IMR-90 (cell line): ENCODE data around the gene LMAN2. TPM values are rescaled to one million over a fixed set of nuclear protein-coding genes. Genes with fewer than 3 reads are reported as not detected.

Experiments used
- ATAC-seq: fragments of 200-7000 bp; cut with Tn5 transposase; 2 replicates; pipeline ENCODE4 v1.9.1; 2020; ENCODE audit warnings: low read depth, mild to moderate bottlenecking, moderate library complexity
- BruUV-seq: library from RNA; stranded (reverse); fragments of 400-500 nt; replicated peaks from 2 replicates; lab custom pipeline; 2021; lab: Mats Ljungman, UMichigan
- CTCF ChIA-PET: fragments of 300-600 bp; formaldehyde crosslinking; extraction: SDS; loops from one replicate; lab custom pipeline; 2021; ENCODE audit warnings: antibody characterized with exemption; lab: Yijun Ruan, JAX
- POLR2A ChIA-PET: fragments of 300-600 bp; sonication (Branson Sonifier 250); formaldehyde crosslinking; loops from one replicate; lab custom pipeline; 2022; ENCODE audit warnings: antibody characterized with exemption; ENCODE audit not compliant: unreplicated experiment; lab: Charles Lee
- DNase-seq: peaks from one replicate; pipeline ENCODE4 v3.0.0; 2013
- H2AFZ ChIP-seq: replicated peaks from 2 replicates; pipeline ENCODE3; 2013; ENCODE audit warnings: low read length, mild to moderate bottlenecking; ENCODE audit not compliant: poor library complexity
- H2AK5ac ChIP-seq: 2 replicates; pipeline ENCODE4 v1.6.1; 2013; ENCODE audit warnings: low read depth, low read length, inconsistent platforms
- H2AK9ac ChIP-seq: replicated peaks from 2 replicates; pipeline ENCODE3; 2013; ENCODE audit warnings: mild to moderate bottlenecking, low read depth, low read length, moderate library complexity; ENCODE audit not compliant: poor library complexity
- H2BK120ac ChIP-seq: 2 replicates; pipeline ENCODE4 v1.6.1; 2013; ENCODE audit warnings: low read depth, low read length, inconsistent platforms
- H2BK15ac ChIP-seq: 3 replicates; pipeline ENCODE4 v1.6.1; 2013; ENCODE audit warnings: low read depth, low read length, inconsistent platforms
- H2BK20ac ChIP-seq: 2 replicates; pipeline ENCODE4 v1.6.1; 2013; ENCODE audit warnings: low read depth, mild to moderate bottlenecking, inconsistent platforms, low read length, moderate library complexity
- H2BK5ac ChIP-seq: 2 replicates; pipeline ENCODE4 v1.6.1; 2013; ENCODE audit warnings: mild to moderate bottlenecking, low read depth, low read length, inconsistent platforms; ENCODE audit not compliant: poor library complexity, severe bottlenecking
- H3K14ac ChIP-seq: replicated peaks from 2 replicates; pipeline ENCODE4 v1.6.1; 2013; ENCODE audit warnings: low read depth, low read length, inconsistent platforms
- H3K18ac ChIP-seq: 2 replicates; pipeline ENCODE4 v1.6.1; 2013; ENCODE audit warnings: low read depth, low read length, control low read depth
- H3K23ac ChIP-seq: 2 replicates; pipeline ENCODE4 v1.6.1; 2013; ENCODE audit warnings: low read depth, low read length, inconsistent platforms
- H3K27ac ChIP-seq: 2 replicates; pipeline ENCODE4 v1.5.1; 2013; ENCODE audit warnings: mild to moderate bottlenecking, control low read depth, low read length; ENCODE audit not compliant: insufficient read depth
- H3K27me3 ChIP-seq: 2 replicates; pipeline ENCODE4 v1.6.1; 2013; ENCODE audit warnings: low read length; ENCODE audit not compliant: control insufficient read depth, insufficient read depth
- H3K36me3 ChIP-seq: 2 replicates; pipeline ENCODE4 v1.6.1; 2013; ENCODE audit warnings: low read length, mixed read lengths; ENCODE audit not compliant: control insufficient read depth, insufficient read depth
- H3K4ac ChIP-seq: 2 replicates; pipeline ENCODE4 v1.6.1; 2013; ENCODE audit warnings: low read depth, low read length, inconsistent platforms
- H3K4me1 ChIP-seq: 2 replicates; pipeline ENCODE4 v1.6.1; 2013; ENCODE audit warnings: low read length, mixed read lengths; ENCODE audit not compliant: control insufficient read depth, insufficient read depth
- H3K4me2 ChIP-seq: 2 replicates; pipeline ENCODE4 v1.6.1; 2013; ENCODE audit warnings: low read depth, mild to moderate bottlenecking, control low read depth, low read length, moderate library complexity
- H3K4me3 ChIP-seq: 2 replicates; pipeline ENCODE4 v1.5.1; 2013; ENCODE audit warnings: low read depth, mild to moderate bottlenecking, control low read depth, low read length, moderate library complexity; ENCODE audit not compliant: insufficient read depth
- H3K56ac ChIP-seq: 2 replicates; pipeline ENCODE4 v1.6.1; 2013; ENCODE audit warnings: low read length, inconsistent platforms; ENCODE audit not compliant: insufficient read depth; ENCODE audit errors: extremely low read depth
- H3K79me1 ChIP-seq, 2 experiments: 2 replicates each; pipeline ENCODE4 v1.6.1; 2013; ENCODE audit warnings: low read length in 2 of 2, inconsistent platforms in 1 of 2, low read depth in 1 of 2
- H3K9ac ChIP-seq: 2 replicates; pipeline ENCODE4 v1.6.1; 2013; ENCODE audit warnings: low read depth, low read length, control low read depth
- H3K9me1 ChIP-seq: 2 replicates; pipeline ENCODE4 v1.6.1; 2013; ENCODE audit warnings: low read length, inconsistent platforms; ENCODE audit not compliant: insufficient read depth
- H3K9me3 ChIP-seq: 2 replicates; pipeline ENCODE4 v1.6.1; 2013; ENCODE audit warnings: low read length; ENCODE audit not compliant: control insufficient read depth, insufficient read depth
- H4K20me1 ChIP-seq: 2 replicates; pipeline ENCODE4 v1.6.1; 2013; ENCODE audit warnings: low read length, inconsistent platforms; ENCODE audit not compliant: insufficient read depth
- H4K5ac ChIP-seq: 2 replicates; pipeline ENCODE4 v1.6.1; 2013; ENCODE audit warnings: mild to moderate bottlenecking, low read depth, low read length, control low read depth
- H4K8ac ChIP-seq, 2 experiments: 2 replicates each; pipeline ENCODE4 v1.6.1; 2013; ENCODE audit warnings: low read depth in 2 of 2, low read length in 2 of 2, control low read depth in 1 of 2, inconsistent platforms in 1 of 2
- H4K91ac ChIP-seq: 2 replicates; pipeline ENCODE4 v1.6.1; 2013; ENCODE audit warnings: low read depth, low read length, inconsistent platforms; ENCODE audit not compliant: insufficient read depth
- CEBPB ChIP-seq: IDR thresholded peaks from 2 replicates; pipeline ENCODE4 v1.6.1; 2012; ENCODE audit warnings: low read depth, low read length, improper control_type of control experiment
- CTCF ChIP-seq: conservative IDR thresholded peaks from 2 replicates; pipeline ENCODE4 v1.5.1; 2012; ENCODE audit warnings: mild to moderate bottlenecking, low read depth, low read length, improper control_type of control experiment
- ELK1 ChIP-seq: fragments of 150-350 bp; IDR thresholded peaks from 2 replicates; pipeline ENCODE4 v1.6.1; 2016; ENCODE audit warnings: low read depth, mild to moderate bottlenecking, low read length, moderate library complexity, borderline replicate concordance
- FOS ChIP-seq: fragments of 150-350 bp; IDR thresholded peaks from 2 replicates; pipeline ENCODE4 v1.6.1; 2016; ENCODE audit warnings: low read depth, low read length
- MAZ ChIP-seq: IDR thresholded peaks from 2 replicates; pipeline ENCODE4 v1.6.1; 2012; ENCODE audit warnings: low read depth, mild to moderate bottlenecking, low read length, improper control_type of control experiment, moderate library complexity, borderline replicate concordance
- MXI1 ChIP-seq: IDR thresholded peaks from 2 replicates; pipeline ENCODE4 v1.6.1; 2012; ENCODE audit warnings: low read depth, mild to moderate bottlenecking, low read length, moderate library complexity, borderline replicate concordance
- NFE2L2 ChIP-seq: fragments of 150-350 bp; IDR thresholded peaks from 2 replicates; pipeline ENCODE4 v1.6.1; 2016; ENCODE audit warnings: low read depth, mild to moderate bottlenecking, low read length
- POLR2A ChIP-seq: IDR thresholded peaks from 2 replicates; pipeline ENCODE4 v1.6.1; 2012; ENCODE audit warnings: mild to moderate bottlenecking, low read depth, low read length
- RCOR1 ChIP-seq: IDR thresholded peaks from 2 replicates; pipeline ENCODE4 v1.6.1; 2012; ENCODE audit warnings: mild to moderate bottlenecking, low read length, improper control_type of control experiment; ENCODE audit not compliant: insufficient replicate concordance
- RFX5 ChIP-seq: IDR thresholded peaks from 2 replicates; pipeline ENCODE4 v1.8.0; 2012; ENCODE audit warnings: low read depth, mild to moderate bottlenecking, low read length, moderate library complexity
- SMC3 ChIP-seq: fragments of 150-350 bp; IDR thresholded peaks from 2 replicates; pipeline ENCODE4 v1.6.1; 2016; ENCODE audit warnings: low read depth, mild to moderate bottlenecking, antibody characterized with exemption, low read length, moderate library complexity
- USF2 ChIP-seq: fragments of 150-350 bp; IDR thresholded peaks from 2 replicates; pipeline ENCODE4 v1.6.1; 2017; ENCODE audit warnings: mild to moderate bottlenecking, antibody characterized with exemption, low read length, low read depth
- WGBS, 2 experiments: methylation state at CpG; one replicate each; pipeline versions ENCODE4 v1.1.5 to v1.1.7; 2013; ENCODE audit warnings: missing lambda C conversion rate in 2 of 2; ENCODE audit not compliant: insufficient read length in 1 of 2; ENCODE audit errors: extremely low coverage in 2 of 2; 5-methylcytosine and 5-hydroxymethylcytosine counted together
- dilution Hi-C: fragments of 300-500 bp; cut with HindIII; formaldehyde crosslinking; loops from one replicate; pipeline ENCODE4 v1.14.3; 2018; ENCODE audit warnings: low sequenced_read_pairs; ENCODE audit not compliant: unreplicated experiment
- in situ Hi-C: fragments of 300-500 bp; cut with MboI; formaldehyde crosslinking; loops from 3 replicates; pipeline ENCODE4 v1.14.3; 2019; ENCODE audit warnings: low sequenced_read_pairs, inconsistent platforms, mixed read lengths
- intact Hi-C: fragments of 100-400 bp; cut with micrococcal nuclease; formaldehyde crosslinking; loops from 2 replicates; pipeline ENCODE4 v1.10.0; 2022
- polyA plus RNA-seq, 3 experiments: library from polyadenylated mRNA; depleted of rRNA; stranded (reverse); fragments of >200 nt; gene quantifications; 2 replicates each; pipeline ENCODE4 v1.2.3, GENCODE V29; 2012; ENCODE audit warnings: low replicate concordance in 1 of 3
- total RNA-seq: library from RNA; depleted of rRNA; stranded (reverse); fragments of >200 nt; gene quantifications from 2 replicates; pipeline ENCODE4 v1.2.3, GENCODE V29; 2012

Gene LMAN2
- total and polyA plus RNA-seq, 2 of the 4 experiments (the other 2 are of a cell fraction) = 253 to 303 TPM

DNA sequence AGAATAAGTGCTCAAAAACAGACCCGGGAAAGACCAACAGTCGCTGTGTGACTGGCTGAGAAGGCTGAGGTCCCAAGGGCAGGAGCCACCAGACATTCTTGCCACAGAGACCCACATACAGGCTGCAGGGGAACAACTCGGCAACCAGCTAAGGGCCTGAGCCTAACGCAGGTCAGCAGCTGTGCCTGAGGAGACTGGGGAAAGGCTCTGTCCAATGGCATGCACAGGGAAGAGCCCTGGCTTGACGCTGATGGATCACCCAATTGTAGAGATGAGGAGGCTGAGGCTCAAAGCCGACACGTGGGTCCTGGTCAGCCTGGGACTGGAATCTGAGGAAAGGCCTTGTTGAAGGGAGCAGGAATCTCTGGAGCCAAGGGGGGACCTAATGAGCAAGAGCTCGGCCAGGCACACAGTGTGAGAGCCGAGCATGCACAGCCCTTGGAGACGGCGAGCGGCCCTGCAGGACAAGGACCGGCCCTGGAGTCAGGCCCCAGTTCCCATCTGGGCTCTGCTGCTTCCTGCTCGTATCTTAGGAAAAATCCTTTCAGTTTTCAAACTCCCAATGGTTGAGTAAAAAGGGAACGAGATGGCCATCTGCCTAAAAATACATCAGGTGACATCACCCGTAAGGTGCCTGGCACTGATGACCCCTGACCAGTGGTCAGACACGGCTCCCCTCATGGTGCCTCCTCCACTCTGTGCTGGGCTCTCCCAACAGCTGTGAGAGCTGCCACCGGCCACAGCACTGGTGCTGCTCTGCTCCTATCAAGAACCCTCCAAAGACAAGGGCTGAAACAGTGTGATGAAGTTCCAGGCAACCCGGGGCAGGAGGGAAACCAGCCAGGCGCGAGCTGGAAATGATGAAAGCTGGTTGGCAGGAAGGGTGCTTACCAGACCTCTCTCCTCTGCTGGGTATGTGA, 16.4 kb downstream of the LMAN2 start (continued):
- TF ChIP-seq POLR2A = no peak
- no peak for TF ChIP-seq FOS

- no peak overlapping the region for H3K4me3 ChIP-seq
- no peaks in the 10 kb centered on the region for H3K27me3 ChIP-seq
- H3K27ac ChIP-seq = no peak overlapping the region
- BruUV-seq = no TSS peak
- ChIA-PET POLR2A (no interaction called here), CTCF (no interaction called here)
- no peak overlapping the region for H2BK5ac ChIP-seq
- H2AK5ac ChIP-seq = no peak overlapping the region
- H3K23ac ChIP-seq = no peak overlapping the region
- H4K8ac ChIP-seq = no peak overlapping the region
- H2BK15ac ChIP-seq = no peak overlapping the region
- H3K18ac ChIP-seq = no peak overlapping the region
- no peak overlapping the region for H2BK20ac ChIP-seq
- intact Hi-C loops = no loop called here
- H3K9me3 ChIP-seq = no peaks in the 10 kb centered on the region
- no peak for DNase-seq
- H3K9me1 ChIP-seq = no peaks in the 10 kb centered on the region
- no peaks in the 10 kb centered on the region for H3K4me1 ChIP-seq
- no peak for ATAC-seq
- in situ Hi-C loops = no loop called here
- H3K4me2 ChIP-seq = no peak overlapping the region
- peaks cover 87% of the 10 kb centered on the region for H3K36me3 ChIP-seq
- H3K4ac ChIP-seq = no peak overlapping the region
- dilution Hi-C loops = no loop called here
- no peak overlapping the region for H3K14ac ChIP-seq
- H3K79me1 ChIP-seq = peaks cover 0 to 17% of the 10 kb centered on the region in 2 experiments; a peak in 3 of 4 replicates
- H4K20me1 ChIP-seq = peaks cover 8% of the 10 kb centered on the region
- WGBS, 2 experiments = 96% methylated on average over 10 of the region's 15 CpGs; no CpG with 5 or more reads in 1 of the 2 experiments
- TF ChIP-seq ELK1 (no peak), MAZ (no peak), RCOR1 (no peak), CTCF (no peak), RFX5 (no peak), CEBPB (no peak), SMC3 (no peak), MXI1 (no peak), USF2 (no peak), POLR2A (no peak), NFE2L2 (no peak)
- no peak overlapping the region for H4K91ac ChIP-seq
- H2AFZ ChIP-seq = no peak overlapping the region
- no peak overlapping the region for H3K9ac ChIP-seq
- H2AK9ac ChIP-seq = no peak overlapping the region
- no peak overlapping the region for H4K5ac ChIP-seq
- no peak overlapping the region for H2BK120ac ChIP-seq
- H3K56ac ChIP-seq = no peak overlapping the region
Observed at GRCh38 chr5:177334155-177334551, 17.3 kb downstream of the LMAN2 start.
